ENCODE measurements around the gene TMPRSS15.
"Not testable (repeated sequence)": the region's sequence is repeated elsewhere in the genome, so short reads cannot be mapped to it uniquely, and the experiment has no call there.

Gene TMPRSS15

DNA sequence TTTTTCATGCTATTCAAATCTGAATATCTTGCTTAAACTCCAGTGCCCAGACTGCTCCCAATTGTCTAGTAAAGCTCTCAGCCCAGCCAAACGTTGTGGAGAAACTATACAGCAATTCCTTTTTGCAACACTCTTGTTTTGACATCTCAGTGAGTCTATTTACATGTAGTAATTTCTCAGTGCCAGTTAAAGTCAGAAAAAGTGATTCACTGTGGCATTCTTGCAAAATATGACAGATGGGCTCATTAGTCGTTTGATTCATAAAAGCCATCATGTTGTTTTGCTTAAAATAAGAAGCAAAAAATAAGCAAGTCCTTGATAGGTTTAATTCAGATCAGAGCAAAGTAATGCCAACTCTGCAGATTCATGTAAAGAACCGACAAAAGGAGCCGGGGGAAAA, 20.7 kb upstream of the TMPRSS15 start:
- no peak for DNase-seq (ENCODE audit: low read depth)

DNA sequence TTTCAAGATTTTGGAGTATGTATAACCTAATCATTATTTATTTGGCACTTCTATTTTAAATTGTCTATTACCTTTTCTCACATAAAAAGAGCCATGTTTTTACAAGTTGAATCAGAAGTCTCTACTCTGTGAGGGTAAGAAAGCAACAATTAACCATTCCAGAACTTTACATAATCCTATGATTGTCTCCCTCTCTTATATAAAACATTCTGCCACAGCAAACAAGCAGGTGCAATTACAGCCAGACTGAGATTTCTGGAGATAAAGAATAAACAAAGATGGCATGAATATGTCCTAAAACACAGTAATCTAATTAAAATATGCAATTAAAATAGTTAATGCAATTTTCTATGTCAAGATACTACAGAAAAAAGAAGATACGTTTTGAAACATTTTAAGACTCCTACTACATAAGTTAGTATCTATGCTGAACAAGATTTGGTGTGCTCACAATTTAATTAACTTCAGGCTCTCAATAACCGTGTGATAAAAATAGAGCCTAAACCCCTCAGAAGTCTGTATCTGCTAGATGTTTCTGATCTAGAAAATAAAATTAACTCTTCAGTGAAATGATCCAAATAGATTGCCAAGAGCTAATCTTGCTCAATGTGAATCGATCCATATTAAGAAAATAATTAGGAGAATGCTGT, 13.7 kb upstream of the TMPRSS15 start:
- no peak for DNase-seq (ENCODE audit: low read depth)
- TF ChIP-seq, protein P1, sequence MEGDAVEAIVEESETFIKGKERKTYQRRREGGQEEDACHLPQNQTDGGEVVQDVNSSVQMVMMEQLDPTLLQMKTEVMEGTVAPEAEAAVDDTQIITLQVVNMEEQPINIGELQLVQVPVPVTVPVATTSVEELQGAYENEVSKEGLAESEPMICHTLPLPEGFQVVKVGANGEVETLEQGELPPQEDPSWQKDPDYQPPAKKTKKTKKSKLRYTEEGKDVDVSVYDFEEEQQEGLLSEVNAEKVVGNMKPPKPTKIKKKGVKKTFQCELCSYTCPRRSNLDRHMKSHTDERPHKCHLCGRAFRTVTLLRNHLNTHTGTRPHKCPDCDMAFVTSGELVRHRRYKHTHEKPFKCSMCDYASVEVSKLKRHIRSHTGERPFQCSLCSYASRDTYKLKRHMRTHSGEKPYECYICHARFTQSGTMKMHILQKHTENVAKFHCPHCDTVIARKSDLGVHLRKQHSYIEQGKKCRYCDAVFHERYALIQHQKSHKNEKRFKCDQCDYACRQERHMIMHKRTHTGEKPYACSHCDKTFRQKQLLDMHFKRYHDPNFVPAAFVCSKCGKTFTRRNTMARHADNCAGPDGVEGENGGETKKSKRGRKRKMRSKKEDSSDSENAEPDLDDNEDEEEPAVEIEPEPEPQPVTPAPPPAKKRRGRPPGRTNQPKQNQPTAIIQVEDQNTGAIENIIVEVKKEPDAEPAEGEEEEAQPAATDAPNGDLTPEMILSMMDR (IDR thresholded peaks at IDR 0.05; ENCODE audit: low read depth, low read length, missing control alignments): no peak
- H3K4me3 ChIP-seq (ENCODE audit: low read depth, low read length): no peak overlapping the region

More for the DNA sequence above, 20.7 kb upstream of the TMPRSS15 start:
- H3K4me3 ChIP-seq (ENCODE audit: low read depth, low read length): no peak overlapping the region
- TF ChIP-seq, protein P1 (IDR thresholded peaks at IDR 0.05; ENCODE audit: low read depth, low read length, missing control alignments): no peak

DNA sequence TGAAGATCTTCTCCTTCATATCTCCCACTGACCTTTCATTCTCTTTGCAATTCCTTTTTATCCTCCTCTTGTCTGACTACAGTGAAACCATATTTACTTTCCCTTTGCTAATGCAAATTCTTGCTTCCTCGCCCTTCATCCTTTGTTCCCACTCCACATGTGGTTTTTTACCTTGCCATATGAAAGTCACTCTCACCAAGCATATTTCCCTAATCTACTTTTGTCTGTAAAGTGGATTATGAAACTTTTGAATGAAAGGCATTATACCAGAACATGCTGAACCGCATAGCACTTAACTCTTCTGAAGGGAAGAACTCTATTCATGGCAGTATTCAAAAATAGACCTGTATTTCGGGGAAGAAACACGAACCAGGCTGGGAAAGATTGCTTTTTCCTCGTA, 8.0 kb upstream of the TMPRSS15 start:
- H3K4me3 ChIP-seq (ENCODE audit: low read depth, low read length): no peak overlapping the region
- TF ChIP-seq, protein P1 (IDR thresholded peaks at IDR 0.05; ENCODE audit: low read depth, low read length, missing control alignments): no peak
- DNase-seq (ENCODE audit: low read depth): no peak

DNA sequence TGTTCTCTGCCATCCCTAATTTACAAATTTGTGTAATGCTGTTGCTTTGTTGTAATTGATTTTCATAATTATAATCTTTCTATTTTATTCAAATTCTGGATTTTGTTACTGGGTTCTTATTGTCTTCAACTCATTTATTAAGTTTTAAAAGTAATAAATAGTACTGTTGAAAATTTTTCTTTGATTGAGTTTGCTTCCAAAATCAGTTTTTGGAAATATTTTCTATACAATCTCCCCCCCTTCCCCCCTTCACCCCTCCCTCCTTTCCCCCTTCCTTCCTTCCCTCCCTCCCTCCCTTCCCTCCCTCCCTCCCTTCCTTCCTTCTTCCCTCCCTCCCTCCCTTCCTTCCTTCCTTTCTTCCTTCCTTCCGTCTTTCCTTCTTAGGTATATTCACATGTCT, 6.0 kb upstream of the TMPRSS15 start:
- TF ChIP-seq, protein P1 (IDR thresholded peaks at IDR 0.05; ENCODE audit: low read depth, low read length, missing control alignments): no peak
- DNase-seq (ENCODE audit: low read depth): no peak
- no peak overlapping the region for H3K4me3 ChIP-seq (ENCODE audit: low read depth, low read length)

DNA sequence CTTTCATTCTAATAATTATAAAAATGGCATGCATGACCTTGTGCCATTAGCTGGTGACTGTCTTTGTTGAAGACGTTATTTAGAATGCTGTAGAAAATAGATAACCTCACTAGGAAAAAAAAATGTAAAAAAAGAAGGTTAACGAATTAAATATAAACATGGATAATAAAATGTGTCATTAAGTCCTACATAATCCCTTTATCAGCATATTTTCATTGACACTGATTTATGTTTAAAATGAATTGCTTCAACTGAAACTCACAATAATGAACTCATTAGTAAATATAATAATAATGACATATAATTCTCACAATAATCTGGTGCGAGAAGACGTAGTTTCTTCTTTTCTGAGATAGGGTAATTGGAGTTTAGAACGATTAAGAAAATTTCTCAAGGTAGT, 4.7 kb downstream of the TMPRSS15 start:
- H3K4me3 ChIP-seq (ENCODE audit: low read depth, low read length): no peak overlapping the region
- DNase-seq (ENCODE audit: low read depth): no peak
- TF ChIP-seq, protein P1 (IDR thresholded peaks at IDR 0.05; ENCODE audit: low read depth, low read length, missing control alignments): no peak

DNA sequence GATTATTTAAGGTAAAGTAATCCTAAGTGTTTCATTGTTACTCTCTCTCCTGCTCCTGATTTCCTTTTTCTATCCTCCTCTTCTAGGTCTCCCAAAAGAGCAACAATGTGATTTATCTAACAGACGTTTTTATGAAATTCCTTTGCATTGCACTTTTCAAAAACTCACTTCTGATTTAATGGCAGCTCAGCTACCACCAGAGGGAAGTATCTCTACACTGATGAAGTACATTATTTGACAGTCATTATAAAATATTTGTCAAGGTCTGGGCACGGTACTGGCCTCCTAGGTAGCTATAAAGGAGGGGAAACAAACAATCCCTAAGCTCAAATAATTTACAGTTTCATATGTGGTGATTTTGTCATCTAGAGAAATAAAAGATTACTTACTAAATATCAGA, 15.6 kb downstream of the TMPRSS15 start:
- DNase-seq (ENCODE audit: low read depth): no peak
- TF ChIP-seq, protein P1 (IDR thresholded peaks at IDR 0.05; ENCODE audit: low read depth, low read length, missing control alignments): no peak
- H3K4me3 ChIP-seq (ENCODE audit: low read depth, low read length): no peak overlapping the region

DNA sequence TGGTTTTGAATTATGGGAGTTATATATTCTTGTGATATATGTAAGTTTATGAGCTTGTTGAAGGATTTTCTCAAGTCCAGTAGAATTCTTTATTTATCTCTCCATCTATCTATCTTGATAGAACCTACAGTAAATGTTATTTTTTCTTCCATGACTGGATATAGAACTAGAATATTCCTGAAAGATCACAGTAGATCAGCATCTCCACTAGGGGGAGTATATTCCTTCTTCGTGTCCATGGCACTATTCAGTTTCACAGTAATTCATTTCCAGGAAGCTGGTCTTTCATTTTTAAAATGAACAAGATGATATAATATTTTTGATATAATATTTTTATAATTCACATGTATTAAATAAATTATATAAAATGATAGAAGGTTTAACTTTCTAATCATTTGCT, 18.8 kb downstream of the TMPRSS15 start:
- no peak for DNase-seq (ENCODE audit: low read depth)
- TF ChIP-seq, protein P1 (IDR thresholded peaks at IDR 0.05; ENCODE audit: low read depth, low read length, missing control alignments): no peak

DNA sequence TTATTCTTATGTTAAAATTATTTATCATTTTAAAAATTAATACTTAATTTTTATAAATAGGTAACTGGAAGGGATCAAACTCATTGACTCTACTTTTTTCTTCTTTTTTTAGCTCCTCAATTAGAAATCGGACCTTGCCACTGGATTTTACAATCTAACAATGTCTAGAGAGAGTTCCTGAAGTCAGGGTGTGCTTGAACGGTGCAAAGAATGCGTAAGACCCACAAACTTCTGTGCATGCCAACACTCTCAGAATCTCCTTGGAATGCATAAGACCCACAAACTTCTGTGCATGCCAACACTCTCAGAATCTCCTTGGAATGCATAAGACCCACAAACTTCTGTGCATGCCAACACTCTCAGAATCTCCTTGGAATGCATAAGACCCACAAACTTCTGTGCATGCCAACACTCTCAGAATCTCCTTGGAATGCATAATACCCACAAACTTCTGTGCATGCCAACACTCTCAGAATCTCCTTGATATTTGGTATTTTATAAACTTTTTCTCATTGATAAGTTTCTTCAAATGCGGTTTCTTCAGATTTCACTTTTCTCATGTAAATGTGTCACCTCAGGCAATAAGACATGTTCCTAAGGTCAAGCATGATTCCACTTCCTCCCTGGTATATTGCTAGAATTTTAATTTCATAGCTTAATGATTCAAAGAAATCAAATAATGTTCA, 20.5 kb downstream of the TMPRSS15 start:
- DNase-seq (ENCODE audit: low read depth); H3K4me3 ChIP-seq (ENCODE audit: low read depth, low read length): not testable (repeated sequence)

More for the DNA sequence above, 18.8 kb downstream of the TMPRSS15 start:
- H3K4me3 ChIP-seq (ENCODE audit: low read depth, low read length): no peak overlapping the region
